ENCODE data around the gene AK5.

Gene AK5

GRCh38 chr1:77565321-77565720 lies 283.5 kb downstream of the AK5 start:
- Histone ChIP-seq H3K27me3 (ENCODE audit: insufficient read depth, low read length, poor library complexity, severe bottlenecking) (no peaks in the 10 kb centered on the region), H3K4me1 (ENCODE audit: insufficient read depth, low read length, poor library complexity, severe bottlenecking) (no peaks in the 10 kb centered on the region), H3K9me2 (replicated peaks; ENCODE audit: low read depth, low read length) (no peaks in the 10 kb centered on the region), H3K36me3 (ENCODE audit: insufficient read depth, low read length) (peaks cover 45% of the 10 kb centered on the region), H2AFZ (ENCODE audit: low read length) (no peak overlapping the region), H3K4me2 (ENCODE audit: low read depth, low read length, poor library complexity, severe bottlenecking) (no peak overlapping the region), H3K9me3 (ENCODE audit: insufficient read depth, low read depth, low read length) (no peaks in the 10 kb centered on the region), H3K4me3 (ENCODE audit: low read length, poor library complexity, severe bottlenecking) (no peak overlapping the region), H4K20me1 (ENCODE audit: insufficient read depth, low read length, poor library complexity, severe bottlenecking) (no peaks in the 10 kb centered on the region), H3K79me2 (ENCODE audit: insufficient read depth, low read length) (no peaks in the 10 kb centered on the region), H3F3A (ENCODE audit: low read depth) (no peaks in the 10 kb centered on the region), H3K9ac (ENCODE audit: low read depth, low read length, poor library complexity, severe bottlenecking) (no peak overlapping the region)
- TF ChIP-seq EZH2phosphoT487 (IDR thresholded peaks at IDR 0.05; ENCODE audit: borderline replicate concordance) (no peak), CTCF (conservative IDR thresholded peaks at IDR 0.05; ENCODE audit: low read length) (no peak)

DNA sequence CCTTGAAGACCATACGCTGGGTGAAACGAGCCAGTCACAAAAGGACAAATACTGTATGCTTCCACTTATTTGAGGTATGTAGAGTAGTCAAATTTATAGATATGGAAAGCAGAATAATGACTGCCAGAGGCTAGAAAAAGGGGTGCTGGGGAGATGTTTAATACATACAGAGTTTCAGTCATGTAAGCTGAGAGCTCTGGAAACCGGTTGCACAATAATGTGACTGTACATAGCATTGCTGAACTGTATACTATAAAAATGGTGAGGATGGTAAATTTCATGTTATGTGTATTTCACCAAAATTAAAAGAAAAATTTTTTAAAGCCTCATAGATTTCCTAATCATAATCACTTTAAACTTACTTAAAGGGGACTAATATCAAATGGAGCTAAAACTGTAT lies 289.8 kb downstream of the AK5 start:
- Histone ChIP-seq H4K20me1 (ENCODE audit: insufficient read depth, low read length, poor library complexity, severe bottlenecking) (no peaks in the 10 kb centered on the region), H3K4me3 (ENCODE audit: low read length, poor library complexity, severe bottlenecking) (no peak overlapping the region), H3F3A (ENCODE audit: low read depth) (no peaks in the 10 kb centered on the region), H3K27me3 (ENCODE audit: insufficient read depth, low read length, poor library complexity, severe bottlenecking) (no peaks in the 10 kb centered on the region), H3K79me2 (ENCODE audit: insufficient read depth, low read length) (no peaks in the 10 kb centered on the region), H3K4me2 (ENCODE audit: low read depth, low read length, poor library complexity, severe bottlenecking) (no peak overlapping the region), H3K9me3 (ENCODE audit: insufficient read depth, low read depth, low read length) (no peaks in the 10 kb centered on the region), H3K9ac (ENCODE audit: low read depth, low read length, poor library complexity, severe bottlenecking) (no peak overlapping the region), H3K9me2 (replicated peaks; ENCODE audit: low read depth, low read length) (no peaks in the 10 kb centered on the region), H3K4me1 (ENCODE audit: insufficient read depth, low read length, poor library complexity, severe bottlenecking) (no peaks in the 10 kb centered on the region), H3K36me3 (ENCODE audit: insufficient read depth, low read length) (peaks cover 70% of the 10 kb centered on the region), H2AFZ (ENCODE audit: low read length) (no peak overlapping the region)
- TF ChIP-seq EZH2phosphoT487 (IDR thresholded peaks at IDR 0.05; ENCODE audit: borderline replicate concordance) (no peak), CTCF (conservative IDR thresholded peaks at IDR 0.05; ENCODE audit: low read length) (no peak)

- no peaks in the 10 kb centered on the region for H3K9me2 ChIP-seq (replicated peaks; ENCODE audit: low read depth, low read length)
- H2AFZ ChIP-seq (ENCODE audit: low read length): no peak overlapping the region
- no peaks in the 10 kb centered on the region for H3K79me2 ChIP-seq (ENCODE audit: insufficient read depth, low read length)
- H3F3A ChIP-seq (ENCODE audit: low read depth): no peaks in the 10 kb centered on the region
- no peaks in the 10 kb centered on the region for H3K9me3 ChIP-seq (ENCODE audit: insufficient read depth, low read depth, low read length)
- H3K4me3 ChIP-seq (ENCODE audit: low read length, poor library complexity, severe bottlenecking): no peak overlapping the region
- no peaks in the 10 kb centered on the region for H3K27me3 ChIP-seq (ENCODE audit: insufficient read depth, low read length, poor library complexity, severe bottlenecking)
- no peaks in the 10 kb centered on the region for H3K4me1 ChIP-seq (ENCODE audit: insufficient read depth, low read length, poor library complexity, severe bottlenecking)
- no peak for TF ChIP-seq CTCF (conservative IDR thresholded peaks at IDR 0.05; ENCODE audit: low read length)
- no peak overlapping the region for H3K4me2 ChIP-seq (ENCODE audit: low read depth, low read length, poor library complexity, severe bottlenecking)
- no peak overlapping the region for H3K9ac ChIP-seq (ENCODE audit: low read depth, low read length, poor library complexity, severe bottlenecking)
- no peaks in the 10 kb centered on the region for H4K20me1 ChIP-seq (ENCODE audit: insufficient read depth, low read length, poor library complexity, severe bottlenecking)
- H3K36me3 ChIP-seq (ENCODE audit: insufficient read depth, low read length): peaks cover 71% of the 10 kb centered on the region
These were observed 297.7 kb downstream of the AK5 start for GRCh38 chr1:77579547-77579946.

All from Loucy (cell line).